ENCODE data around the gene OLFM3.

The OLFM3 gene

GRCh38 chr1:101974599-101975274, 22.0 kb downstream of the OLFM3 start:
- Mint-ChIP-seq H3K4me3 (no peak overlapping the region), H3K4me1 (ENCODE audit: low read depth in 2 of 2) (no peaks in the 10 kb centered on the region), H3K36me3 (ENCODE audit: insufficient read depth) (no peaks in the 10 kb centered on the region), H3K27me3 (no peaks in the 10 kb centered on the region), H3K27ac (no peak overlapping the region), H3K9me3 (peaks cover 0 to 2% of the 10 kb centered on the region in 2 donors)
- DNase-seq (no peak), ATAC-seq (replicated peaks) (no peak)

DNA sequence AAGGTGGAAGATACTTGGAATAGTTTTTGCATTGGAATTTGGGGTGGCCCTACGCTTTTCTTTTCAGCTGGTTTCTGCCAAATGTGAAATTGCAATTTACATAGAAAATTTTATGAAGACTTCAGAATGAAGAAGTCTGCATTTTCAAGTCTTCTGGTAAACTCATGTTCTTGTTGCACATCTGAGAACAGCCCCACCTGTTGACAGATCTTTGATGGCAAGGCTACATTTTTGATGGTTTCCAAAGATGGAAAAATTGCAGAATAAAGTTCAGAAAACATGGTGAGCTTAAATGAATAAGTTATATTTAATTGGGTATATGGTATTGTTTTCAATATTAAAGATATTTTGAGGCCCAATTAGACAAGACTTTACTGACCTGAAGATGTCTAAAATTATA, 25.4 kb downstream of the OLFM3 start:
- no peaks in the 10 kb centered on the region for H3K27me3 Mint-ChIP-seq
- peaks cover 0 to 2% of the 10 kb centered on the region in 2 donors for H3K9me3 Mint-ChIP-seq
- ATAC-seq (replicated peaks) = no peak
- H3K36me3 Mint-ChIP-seq (ENCODE audit: insufficient read depth) = no peaks in the 10 kb centered on the region
- H3K27ac Mint-ChIP-seq = no peak overlapping the region
- no peak overlapping the region for H3K4me3 Mint-ChIP-seq
- DNase-seq = no peak
- H3K4me1 Mint-ChIP-seq (ENCODE audit: low read depth in 2 of 2) = no peaks in the 10 kb centered on the region

GRCh38 chr1:101967871-101968270, 28.9 kb downstream of the OLFM3 start:
- ATAC-seq (replicated peaks) (no peak), DNase-seq (no peak)
- Mint-ChIP-seq H3K9me3 (peaks cover 0 to 4% of the 10 kb centered on the region in 2 donors), H3K27ac (no peak overlapping the region), H3K4me3 (no peak overlapping the region), H3K36me3 (ENCODE audit: insufficient read depth) (no peaks in the 10 kb centered on the region), H3K4me1 (ENCODE audit: low read depth in 2 of 2) (no peaks in the 10 kb centered on the region), H3K27me3 (no peaks in the 10 kb centered on the region)

- Mint-ChIP-seq H3K27me3 (no peaks in the 10 kb centered on the region), H3K9me3 (peaks cover 0 to 3% of the 10 kb centered on the region in 2 donors), H3K27ac (no peak overlapping the region), H3K4me3 (no peak overlapping the region), H3K4me1 (ENCODE audit: low read depth in 2 of 2) (no peaks in the 10 kb centered on the region), H3K36me3 (ENCODE audit: insufficient read depth) (no peaks in the 10 kb centered on the region)
- no peak for ATAC-seq (replicated peaks)
- DNase-seq = no peak
Observed at GRCh38 chr1:101965341-101965740, 31.4 kb downstream of the OLFM3 start.

DNA sequence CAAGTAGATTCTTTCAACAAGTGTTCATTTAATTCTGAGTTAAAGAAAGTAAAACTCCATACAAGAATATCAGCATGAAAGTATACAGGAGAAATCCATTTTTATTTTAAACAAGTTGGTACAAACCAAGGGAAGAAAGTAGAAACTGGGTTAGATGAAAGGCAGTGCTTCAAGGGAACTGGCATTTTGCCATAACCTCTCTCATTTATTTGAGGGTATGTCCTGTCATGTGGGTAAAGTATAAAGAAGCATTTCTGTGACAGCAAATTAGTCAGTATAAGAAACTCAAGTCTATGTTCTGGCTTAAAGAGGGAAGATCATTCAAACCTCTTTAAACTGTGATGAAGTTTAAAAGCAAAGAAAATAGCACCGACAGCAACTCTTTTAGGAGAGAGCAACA, 32.0 kb downstream of the OLFM3 start:
- DNase-seq (no peak), ATAC-seq (replicated peaks) (no peak)
- no peaks in the 10 kb centered on the region for H3K36me3 Mint-ChIP-seq (ENCODE audit: insufficient read depth)
- no peaks in the 10 kb centered on the region for H3K4me1 Mint-ChIP-seq (ENCODE audit: low read depth in 2 of 2)
- H3K4me3 Mint-ChIP-seq = no peak overlapping the region
- H3K27me3 Mint-ChIP-seq = no peaks in the 10 kb centered on the region
- H3K9me3 Mint-ChIP-seq = peaks cover 0 to 2% of the 10 kb centered on the region in 2 donors
- no peak overlapping the region for H3K27ac Mint-ChIP-seq

- Mint-ChIP-seq H3K9me3 (peaks cover 0 to 2% of the 10 kb centered on the region in 2 donors), H3K4me1 (ENCODE audit: low read depth in 2 of 2) (no peaks in the 10 kb centered on the region), H3K27ac (no peak overlapping the region), H3K36me3 (ENCODE audit: insufficient read depth) (no peaks in the 10 kb centered on the region), H3K27me3 (no peaks in the 10 kb centered on the region), H3K4me3 (no peak overlapping the region)
- no peak for DNase-seq
- ATAC-seq (replicated peaks) = no peak
Observed at GRCh38 chr1:101960142-101960541, 36.6 kb downstream of the OLFM3 start.

GRCh38 chr1:101959456-101959855, 37.3 kb downstream of the OLFM3 start:
- DNase-seq (no peak), ATAC-seq (replicated peaks) (no peak)
- Mint-ChIP-seq H3K27me3 (no peaks in the 10 kb centered on the region), H3K36me3 (ENCODE audit: insufficient read depth) (no peaks in the 10 kb centered on the region), H3K27ac (no peak overlapping the region), H3K9me3 (peaks cover 0 to 2% of the 10 kb centered on the region in 2 donors), H3K4me1 (ENCODE audit: low read depth in 2 of 2) (no peaks in the 10 kb centered on the region), H3K4me3 (no peak overlapping the region)

DNA sequence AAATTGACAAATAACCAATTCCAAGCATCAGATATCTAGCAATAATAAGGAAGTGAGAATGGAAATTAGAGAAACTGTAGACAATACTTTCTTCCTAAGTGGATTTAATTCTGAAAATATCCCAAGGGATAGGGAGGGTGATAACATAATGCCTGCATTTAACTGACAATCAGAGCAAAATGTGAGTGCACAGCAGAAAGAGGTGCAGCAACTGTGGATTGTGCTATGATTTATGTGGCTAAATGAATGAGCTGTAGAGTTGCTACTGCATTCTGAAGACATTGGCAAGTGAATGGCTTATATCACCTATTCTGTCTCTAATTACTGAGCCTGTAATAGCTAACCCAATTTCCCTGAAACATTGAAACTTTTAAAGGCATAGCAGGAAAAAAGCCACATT, 39.0 kb downstream of the OLFM3 start:
- no peak overlapping the region for H3K4me3 Mint-ChIP-seq
- H3K27ac Mint-ChIP-seq = no peak overlapping the region
- peaks cover 0 to 4% of the 10 kb centered on the region in 2 donors for H3K9me3 Mint-ChIP-seq
- no peaks in the 10 kb centered on the region for H3K4me1 Mint-ChIP-seq (ENCODE audit: low read depth in 2 of 2)
- DNase-seq (no peak), ATAC-seq (replicated peaks) (no peak)
- H3K36me3 Mint-ChIP-seq (ENCODE audit: insufficient read depth) = no peaks in the 10 kb centered on the region
- no peaks in the 10 kb centered on the region for H3K27me3 Mint-ChIP-seq

GRCh38 chr1:101953623-101954022, 43.1 kb downstream of the OLFM3 start:
- no peaks in the 10 kb centered on the region for H3K27me3 Mint-ChIP-seq
- H3K4me3 Mint-ChIP-seq = no peak overlapping the region
- DNase-seq (no peak), ATAC-seq (replicated peaks) (no peak)
- H3K27ac Mint-ChIP-seq = no peak overlapping the region
- H3K4me1 Mint-ChIP-seq (ENCODE audit: low read depth in 2 of 2) = no peaks in the 10 kb centered on the region
- peaks cover 0 to 4% of the 10 kb centered on the region in 2 donors for H3K9me3 Mint-ChIP-seq
- no peaks in the 10 kb centered on the region for H3K36me3 Mint-ChIP-seq (ENCODE audit: insufficient read depth)

- no peak for ATAC-seq (replicated peaks)
- peaks cover 0 to 2% of the 10 kb centered on the region in 2 donors for H3K9me3 Mint-ChIP-seq
- no peaks in the 10 kb centered on the region for H3K4me1 Mint-ChIP-seq (ENCODE audit: low read depth in 2 of 2)
- H3K27me3 Mint-ChIP-seq = no peaks in the 10 kb centered on the region
- no peaks in the 10 kb centered on the region for H3K36me3 Mint-ChIP-seq (ENCODE audit: insufficient read depth)
- no peak overlapping the region for H3K27ac Mint-ChIP-seq
- H3K4me3 Mint-ChIP-seq = no peak overlapping the region
- DNase-seq = no peak
Observed at GRCh38 chr1:101945884-101946283, 50.8 kb downstream of the OLFM3 start.

- Mint-ChIP-seq H3K36me3 (ENCODE audit: insufficient read depth) (no peaks in the 10 kb centered on the region), H3K4me1 (ENCODE audit: low read depth in 2 of 2) (no peaks in the 10 kb centered on the region), H3K9me3 (peaks cover 1 to 3% of the 10 kb centered on the region in 2 donors), H3K27me3 (no peaks in the 10 kb centered on the region), H3K27ac (no peak overlapping the region), H3K4me3 (no peak overlapping the region)
- no peak for DNase-seq
- ATAC-seq (replicated peaks) = no peak
Observed at GRCh38 chr1:101943237-101943636, 53.5 kb downstream of the OLFM3 start.

- ATAC-seq (replicated peaks) (no peak), DNase-seq (no peak)
- Mint-ChIP-seq H3K36me3 (ENCODE audit: insufficient read depth) (no peaks in the 10 kb centered on the region), H3K27me3 (no peaks in the 10 kb centered on the region), H3K4me1 (ENCODE audit: low read depth in 2 of 2) (no peaks in the 10 kb centered on the region), H3K4me3 (no peak overlapping the region), H3K9me3 (peaks cover 4 to 7% of the 10 kb centered on the region in 2 donors), H3K27ac (no peak overlapping the region)
Observed at GRCh38 chr1:101942516-101943193, 54.1 kb downstream of the OLFM3 start.

- no peaks in the 10 kb centered on the region for H3K27me3 Mint-ChIP-seq
- H3K9me3 Mint-ChIP-seq = peaks cover 12 to 29% of the 10 kb centered on the region in 2 donors
- no peaks in the 10 kb centered on the region for H3K36me3 Mint-ChIP-seq (ENCODE audit: insufficient read depth)
- H3K27ac Mint-ChIP-seq = no peak overlapping the region
- DNase-seq = no peak
- H3K4me3 Mint-ChIP-seq = no peak overlapping the region
- no peak for ATAC-seq (replicated peaks)
- no peaks in the 10 kb centered on the region for H3K4me1 Mint-ChIP-seq (ENCODE audit: low read depth in 2 of 2)
Observed at GRCh38 chr1:101938681-101939080, 58.0 kb downstream of the OLFM3 start.

- Mint-ChIP-seq H3K36me3 (ENCODE audit: insufficient read depth) (no peaks in the 10 kb centered on the region), H3K4me1 (ENCODE audit: low read depth in 2 of 2) (no peaks in the 10 kb centered on the region), H3K27ac (no peak overlapping the region), H3K4me3 (no peak overlapping the region), H3K9me3 (peaks cover 6% of the 10 kb centered on the region in 2 donors), H3K27me3 (no peaks in the 10 kb centered on the region)
- ATAC-seq (replicated peaks) = no peak
- no peak for DNase-seq
Observed at GRCh38 chr1:101929343-101929742, 67.4 kb downstream of the OLFM3 start.
